ENCODE results near the gene FOXN3. TPM values are rescaled to one million over a fixed set of nuclear protein-coding genes. Genes with fewer than 3 reads are reported as not detected.

FOXN3 gene, protein sequence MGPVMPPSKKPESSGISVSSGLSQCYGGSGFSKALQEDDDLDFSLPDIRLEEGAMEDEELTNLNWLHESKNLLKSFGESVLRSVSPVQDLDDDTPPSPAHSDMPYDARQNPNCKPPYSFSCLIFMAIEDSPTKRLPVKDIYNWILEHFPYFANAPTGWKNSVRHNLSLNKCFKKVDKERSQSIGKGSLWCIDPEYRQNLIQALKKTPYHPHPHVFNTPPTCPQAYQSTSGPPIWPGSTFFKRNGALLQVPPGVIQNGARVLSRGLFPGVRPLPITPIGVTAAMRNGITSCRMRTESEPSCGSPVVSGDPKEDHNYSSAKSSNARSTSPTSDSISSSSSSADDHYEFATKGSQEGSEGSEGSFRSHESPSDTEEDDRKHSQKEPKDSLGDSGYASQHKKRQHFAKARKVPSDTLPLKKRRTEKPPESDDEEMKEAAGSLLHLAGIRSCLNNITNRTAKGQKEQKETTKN
- 10 to 100 TPM; 92.2 to 94.4 TPM for total RNA-seq

DNA sequence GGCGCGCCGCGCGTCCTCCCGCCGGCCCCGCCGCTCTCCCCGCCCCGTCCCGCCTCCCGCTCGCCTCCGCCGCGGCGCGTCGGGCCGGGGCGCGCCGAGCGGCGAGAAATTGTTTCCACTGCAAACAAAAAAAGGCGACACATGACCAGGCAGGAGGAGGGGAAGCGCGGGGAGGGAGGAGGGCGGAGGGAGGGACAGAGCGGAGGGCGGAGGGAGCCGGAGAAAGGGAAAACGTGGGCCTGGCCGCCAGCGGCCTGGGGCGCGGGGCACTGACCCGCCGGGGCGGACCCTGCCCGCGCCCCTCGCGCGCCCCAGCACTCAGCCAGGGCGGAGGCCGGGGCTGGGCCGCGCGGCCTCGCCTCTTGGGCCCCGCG is at the start of gene FOXN3:
TSS of gene FOXN3 (minus strand) at position 143 of the 374 bp plus-strand sequence. CDS start 4,757 bp downstream, outside the sequence.
- peaks cover 12% of the 10 kb centered on the region for H3K36me3 Mint-ChIP-seq (ENCODE audit: low read depth)
- H3K4me1 Mint-ChIP-seq: peaks cover 52% of the 10 kb centered on the region
- CTCF ChIA-PET: no interaction called here
- DNase-seq: peak; percentile 92
- H3K27ac Mint-ChIP-seq: peak within 1 kb of the TSS; percentile 94
- POLR2A ChIA-PET: no interaction called here
- no peaks in the 10 kb centered on the region for H3K27me3 Mint-ChIP-seq
- H3K4me3 Mint-ChIP-seq: peak within 1 kb of the TSS; percentile 83
- no peaks in the 10 kb centered on the region for H3K9me3 Mint-ChIP-seq

DNA sequence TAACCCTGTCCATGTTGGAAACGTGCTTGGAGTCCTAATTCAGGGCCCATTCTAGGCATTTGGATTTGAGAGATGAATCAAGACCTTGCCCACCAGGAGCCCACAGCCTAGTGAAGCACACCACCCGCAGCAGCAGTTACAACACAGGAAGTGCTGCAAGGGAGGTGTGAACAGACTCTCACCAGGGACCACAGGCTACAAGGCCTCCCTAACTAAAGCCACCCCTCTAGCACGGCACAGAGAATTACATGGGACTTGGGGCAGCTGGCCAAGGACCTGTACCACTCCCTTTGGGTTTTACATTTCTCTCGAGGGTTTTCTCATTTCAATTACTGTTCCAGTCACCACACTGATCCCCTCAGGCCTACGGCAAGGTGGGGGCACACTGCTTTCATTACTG is 49.5 kb upstream of the FOXN3 start:
- Mint-ChIP-seq H3K4me1 (peaks cover 21% of the 10 kb centered on the region), H3K36me3 (ENCODE audit: low read depth) (peaks cover 35% of the 10 kb centered on the region), H3K27ac (peak overlapping the region; percentile 31), H3K4me3 (no peak overlapping the region), H3K9me3 (no peaks in the 10 kb centered on the region), H3K27me3 (no peaks in the 10 kb centered on the region)
- ChIA-PET POLR2A (no interaction called here), CTCF (interaction anchor here (0.7 to 1.4 kb wide), 4 partner anchors 11 to 18 kb away, joined by 3 to 4 read pairs (median 4); no protein-coding TSS in a partner anchor)
- DNase-seq: peak; percentile 10

DNA sequence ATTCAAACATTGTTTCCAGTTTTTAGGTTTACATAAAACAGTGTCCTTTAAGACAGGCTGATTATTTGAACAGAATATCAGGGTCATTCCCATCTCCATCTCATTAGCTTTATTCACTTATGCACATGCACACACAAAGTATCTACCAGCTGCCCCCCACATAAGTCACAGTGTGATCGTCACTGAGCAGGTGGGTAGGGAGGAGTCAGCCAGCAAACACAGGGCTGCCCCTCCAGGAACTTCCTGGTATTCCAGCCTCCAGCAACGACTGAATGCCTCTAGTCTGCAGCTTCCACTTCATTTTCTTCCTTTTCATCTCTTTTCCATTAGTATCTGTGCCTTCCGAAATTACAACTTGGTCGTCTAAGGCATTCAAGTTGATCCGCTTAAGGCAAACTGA is 48.8 kb upstream of the FOXN3 start:
- no peak overlapping the region for H3K27ac Mint-ChIP-seq
- POLR2A ChIA-PET: no interaction called here
- peaks cover 21% of the 10 kb centered on the region for H3K4me1 Mint-ChIP-seq

DNA sequence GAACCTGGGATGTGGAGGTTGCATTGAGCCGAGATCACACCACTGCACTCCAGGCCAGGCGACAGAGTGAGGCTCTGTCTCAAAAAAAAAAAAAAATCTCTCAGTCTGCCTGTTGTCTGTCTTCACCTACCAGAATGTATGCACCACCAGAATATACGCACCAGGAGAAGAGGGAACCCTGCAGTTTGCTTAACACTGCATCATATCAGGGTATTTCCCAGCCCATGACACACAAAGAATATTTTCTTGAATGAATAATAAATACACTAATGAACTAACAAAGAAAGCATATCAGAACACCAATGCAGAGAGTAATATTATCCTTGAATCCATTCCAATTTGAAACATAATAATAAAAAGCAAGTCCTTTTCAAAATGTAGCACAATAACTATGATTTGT is 44.2 kb upstream of the FOXN3 start:
- H3K36me3 Mint-ChIP-seq (ENCODE audit: low read depth): peaks cover 19% of the 10 kb centered on the region
- DNase-seq: no peak

More for the DNA sequence above, 48.8 kb upstream of the FOXN3 start:
- CTCF ChIA-PET: interaction anchor here (1.0 to 1.4 kb wide), 3 partner anchors 12 to 178 kb away, joined by 3 to 5 read pairs (median 4); no protein-coding TSS in a partner anchor
- Mint-ChIP-seq H3K36me3 (ENCODE audit: low read depth) (peaks cover 35% of the 10 kb centered on the region), H3K9me3 (no peaks in the 10 kb centered on the region), H3K4me3 (no peak overlapping the region), H3K27me3 (no peaks in the 10 kb centered on the region)
- DNase-seq: no peak

DNA sequence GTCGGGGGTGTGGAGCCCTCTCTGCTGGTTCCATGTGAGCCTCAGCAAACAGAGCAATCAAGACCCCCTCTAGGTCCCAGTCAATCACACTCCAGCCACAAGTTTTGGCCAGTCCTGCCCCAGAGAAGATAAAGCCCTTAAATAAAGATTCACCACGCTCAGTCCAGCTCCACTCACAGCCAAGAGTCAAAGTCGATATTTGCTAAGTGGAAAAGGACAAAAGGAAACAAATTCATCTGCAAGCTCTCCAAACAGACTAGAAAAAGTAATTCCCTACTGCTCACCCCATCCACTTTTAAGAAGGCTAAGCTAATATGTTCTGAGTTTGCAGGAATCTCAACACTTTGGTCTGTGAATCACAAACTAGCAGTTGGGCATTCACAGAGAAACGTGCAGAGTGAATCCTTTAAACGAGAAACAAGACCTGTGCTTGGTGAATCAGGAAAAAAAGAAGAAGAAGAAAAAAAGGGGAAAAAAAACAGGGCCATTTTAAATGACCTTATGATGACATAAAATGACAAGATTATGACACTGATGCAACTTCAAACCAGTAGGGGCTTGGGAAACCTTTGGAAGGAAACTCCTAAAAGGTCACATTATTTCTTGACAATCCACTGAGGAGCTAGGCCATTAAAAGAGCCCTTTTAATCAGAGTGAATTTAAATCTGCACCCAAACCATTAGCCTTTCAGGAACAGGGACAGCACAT is 41.8 kb upstream of the FOXN3 start:
- POLR2A ChIA-PET: no interaction called here
- Mint-ChIP-seq H3K4me3 (no peak overlapping the region), H3K27me3 (no peaks in the 10 kb centered on the region), H3K4me1 (peaks cover 1% of the 10 kb centered on the region), H3K9me3 (no peaks in the 10 kb centered on the region), H3K27ac (no peak overlapping the region), H3K36me3 (ENCODE audit: low read depth) (peaks cover 2% of the 10 kb centered on the region)
- no peak for DNase-seq
- CTCF ChIA-PET: interaction anchor here (0.6 to 2.2 kb wide), 4 partner anchors 10 to 294 kb away, joined by 3 to 9 read pairs (median 3); no protein-coding TSS in a partner anchor

More for the DNA sequence above, 44.2 kb upstream of the FOXN3 start:
- H3K4me3 Mint-ChIP-seq: no peak overlapping the region
- no peaks in the 10 kb centered on the region for H3K9me3 Mint-ChIP-seq
- peaks cover 4% of the 10 kb centered on the region for H3K4me1 Mint-ChIP-seq
- POLR2A ChIA-PET: no interaction called here
- CTCF ChIA-PET: interaction anchor here (1.0 to 1.3 kb wide), 3 partner anchors 8 to 93 kb away, joined by 3 read pairs; no protein-coding TSS in a partner anchor
- no peak overlapping the region for H3K27ac Mint-ChIP-seq
- no peaks in the 10 kb centered on the region for H3K27me3 Mint-ChIP-seq

DNA sequence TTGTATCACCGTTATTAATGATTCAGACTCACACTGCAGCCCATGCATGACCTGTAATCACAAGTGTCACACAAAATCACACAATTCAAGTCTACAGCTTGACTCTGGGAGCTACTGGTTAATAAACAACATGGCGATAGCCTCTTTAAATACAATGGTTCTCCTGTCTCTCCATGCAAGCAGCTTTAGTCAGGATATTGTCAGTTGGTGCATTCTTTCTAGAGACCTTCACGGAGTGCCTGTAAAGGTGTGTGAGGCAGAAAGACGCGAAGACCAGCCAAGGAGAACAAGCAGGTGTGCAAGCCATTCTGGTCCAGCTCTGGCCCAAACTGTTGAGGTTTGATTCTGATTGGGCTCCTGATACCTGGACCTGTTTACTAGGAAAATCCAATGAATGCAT is 40.0 kb upstream of the FOXN3 start:
- Mint-ChIP-seq H3K36me3 (ENCODE audit: low read depth) (peaks cover 2% of the 10 kb centered on the region), H3K9me3 (no peaks in the 10 kb centered on the region), H3K27ac (no peak overlapping the region), H3K4me3 (no peak overlapping the region), H3K4me1 (peaks cover 1% of the 10 kb centered on the region), H3K27me3 (no peaks in the 10 kb centered on the region)
- no peak for DNase-seq
- POLR2A ChIA-PET: no interaction called here
- CTCF ChIA-PET: interaction anchor here (1.1 kb wide), 1 partner anchor 23 kb away, joined by 3 read pairs; no protein-coding TSS in a partner anchor

DNA sequence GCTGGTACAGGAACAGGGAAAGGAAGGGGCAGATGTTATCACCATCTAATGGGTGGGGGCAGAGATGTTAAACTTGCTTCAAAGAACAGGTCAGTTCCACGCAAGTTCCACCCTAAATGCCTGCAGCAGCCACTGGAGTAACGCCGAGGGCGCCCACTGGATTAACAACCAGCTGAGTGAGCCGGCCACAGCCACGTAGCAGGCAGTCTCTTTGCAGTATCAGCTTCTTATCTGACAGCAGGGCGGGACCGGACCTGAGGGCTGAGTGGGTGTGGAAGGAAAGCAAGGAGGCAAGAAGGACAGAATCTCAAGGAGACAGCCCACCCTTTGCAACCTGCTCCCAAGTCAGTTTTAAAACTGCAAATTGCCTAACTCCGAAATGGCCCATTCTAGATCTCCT is 38.4 kb upstream of the FOXN3 start:
- Mint-ChIP-seq H3K27ac (no peak overlapping the region), H3K4me3 (no peak overlapping the region), H3K4me1 (peaks cover 1% of the 10 kb centered on the region), H3K27me3 (no peaks in the 10 kb centered on the region), H3K36me3 (ENCODE audit: low read depth) (peaks cover 2% of the 10 kb centered on the region), H3K9me3 (no peaks in the 10 kb centered on the region)
- no peak for DNase-seq
- POLR2A ChIA-PET: no interaction called here
- CTCF ChIA-PET: interaction anchor here (0.6 to 1.4 kb wide), 3 partner anchors 11 to 62 kb away, joined by 4 read pairs; no protein-coding TSS in a partner anchor

DNA sequence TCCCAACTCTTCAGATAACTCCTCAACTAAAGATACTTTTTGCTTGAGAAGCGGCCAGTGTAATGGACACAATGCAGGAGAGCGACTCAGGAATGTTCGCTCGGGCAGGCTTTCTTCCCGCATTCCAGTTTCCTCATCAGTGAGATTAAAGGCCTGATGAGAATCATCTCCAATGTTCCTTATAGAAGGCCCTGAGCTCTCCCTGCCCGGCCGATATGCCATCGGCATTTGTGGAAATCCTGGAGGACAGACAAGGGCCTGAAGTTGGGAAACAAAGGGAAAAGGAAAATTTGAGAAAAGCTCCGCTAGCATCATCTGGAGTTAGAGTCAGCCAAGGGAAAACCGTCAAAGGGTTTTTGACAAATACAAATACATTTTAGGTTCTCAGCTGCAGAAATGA is 38.0 kb upstream of the FOXN3 start:
- CTCF ChIA-PET: interaction anchor here (1.0 to 1.4 kb wide), 2 partner anchors 11 to 12 kb away, joined by 4 read pairs; no protein-coding TSS in a partner anchor

DNA sequence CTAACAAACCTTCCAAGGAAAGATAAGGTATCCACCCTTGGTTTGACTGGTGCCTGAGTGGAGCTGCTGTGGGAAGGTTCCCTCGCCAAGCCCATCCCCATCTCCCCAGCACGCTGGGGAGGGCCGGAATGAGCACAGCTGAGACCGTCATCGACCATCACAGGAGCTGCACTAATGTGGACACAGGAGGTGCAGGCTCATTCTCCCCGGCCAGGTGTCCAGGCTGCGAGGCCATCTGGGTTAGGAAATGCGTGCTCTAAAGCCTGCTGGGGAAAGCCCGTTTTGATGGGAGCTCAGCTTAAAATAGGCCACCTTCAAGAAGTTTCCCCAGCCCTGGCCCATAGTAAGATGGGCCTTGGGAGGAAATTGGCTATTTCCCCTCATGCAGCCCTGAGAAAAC is 35.2 kb upstream of the FOXN3 start:
- Mint-ChIP-seq H3K4me1 (peaks cover 14% of the 10 kb centered on the region), H3K27me3 (no peaks in the 10 kb centered on the region)

More for the DNA sequence above, 38.0 kb upstream of the FOXN3 start:
- DNase-seq: no peak
- H3K4me3 Mint-ChIP-seq: no peak overlapping the region
- POLR2A ChIA-PET: no interaction called here
- H3K27ac Mint-ChIP-seq: no peak overlapping the region
- H3K36me3 Mint-ChIP-seq (ENCODE audit: low read depth): peaks cover 2% of the 10 kb centered on the region
- no peaks in the 10 kb centered on the region for H3K9me3 Mint-ChIP-seq
- no peaks in the 10 kb centered on the region for H3K27me3 Mint-ChIP-seq
- peaks cover 1% of the 10 kb centered on the region for H3K4me1 Mint-ChIP-seq

DNA sequence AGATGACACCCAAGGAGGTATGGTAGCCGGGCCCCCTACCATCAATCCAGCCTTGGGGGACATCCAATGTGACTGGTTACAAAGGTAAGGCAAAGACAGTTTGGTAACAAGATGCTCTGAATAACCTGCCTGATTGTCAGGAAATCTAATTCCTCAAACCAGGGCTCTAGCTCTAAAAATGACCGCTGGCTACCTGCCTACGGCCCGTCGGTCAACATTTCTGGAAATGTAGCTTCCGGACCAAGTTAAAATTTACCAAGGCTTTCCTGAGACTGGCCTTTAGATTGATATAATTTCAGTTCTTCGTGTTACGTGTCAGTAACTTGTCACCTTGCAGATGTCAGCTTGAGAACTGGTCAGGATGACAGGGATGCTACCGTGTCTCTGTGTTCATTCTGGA is 34.2 kb upstream of the FOXN3 start:
- ChIA-PET POLR2A (no interaction called here), CTCF (interaction anchor here (0.5 kb wide), 1 partner anchor 800 kb away, joined by 3 read pairs; no protein-coding TSS in a partner anchor)
- Mint-ChIP-seq H3K36me3 (ENCODE audit: low read depth) (peaks cover 5% of the 10 kb centered on the region), H3K27ac (no peak overlapping the region), H3K4me1 (peaks cover 23% of the 10 kb centered on the region), H3K9me3 (no peaks in the 10 kb centered on the region), H3K4me3 (no peak overlapping the region), H3K27me3 (no peaks in the 10 kb centered on the region)
- no peak for DNase-seq

More for the DNA sequence above, 35.2 kb upstream of the FOXN3 start:
- no peaks in the 10 kb centered on the region for H3K9me3 Mint-ChIP-seq
- no peak overlapping the region for H3K4me3 Mint-ChIP-seq
- H3K27ac Mint-ChIP-seq: no peak overlapping the region
- peaks cover 5% of the 10 kb centered on the region for H3K36me3 Mint-ChIP-seq (ENCODE audit: low read depth)
- ChIA-PET CTCF (interaction anchor here (0.6 to 1.4 kb wide), 2 partner anchors 9 to 11 kb away, joined by 3 read pairs; no protein-coding TSS in a partner anchor), POLR2A (no interaction called here)
- DNase-seq: no peak

DNA sequence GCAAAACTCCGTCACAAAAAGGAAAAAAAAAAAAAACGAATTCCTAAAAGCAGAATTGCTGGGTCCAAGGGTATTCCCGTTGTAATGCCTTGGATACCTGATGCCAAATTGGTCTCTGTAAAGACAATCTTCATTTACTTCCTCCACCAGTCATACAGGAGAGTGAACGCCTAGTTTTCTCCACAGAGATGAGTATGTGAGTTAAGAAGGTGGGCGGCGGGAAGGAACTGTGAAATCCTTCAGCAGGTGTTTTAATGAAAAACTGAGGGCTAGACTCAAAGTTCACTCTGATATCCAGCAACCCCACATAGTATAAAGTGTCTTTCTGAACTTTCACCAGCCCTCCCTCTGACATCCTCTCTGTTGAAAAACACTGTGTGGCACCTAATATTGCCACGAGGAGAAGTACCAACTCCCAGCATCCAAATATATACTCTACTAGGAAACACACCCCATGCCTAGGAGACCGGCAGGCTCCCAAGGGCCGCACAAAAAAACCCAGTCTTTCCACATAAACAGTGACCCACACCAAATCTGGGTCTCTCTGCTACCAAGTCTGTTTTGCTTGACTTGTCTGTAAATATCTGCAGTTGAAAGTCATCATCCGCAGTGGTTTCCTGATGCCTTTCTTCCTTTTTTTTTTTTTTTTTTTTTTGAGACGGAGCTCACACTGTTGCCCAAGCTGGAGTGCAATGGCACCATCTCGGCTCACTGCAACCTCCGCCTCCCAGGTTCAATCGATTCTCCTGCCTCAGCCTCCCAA is 30.3 kb upstream of the FOXN3 start:
- ChIA-PET POLR2A (interaction anchor here (0.5 kb wide), 1 partner anchor 18 kb away, joined by 4 read pairs; no protein-coding TSS in a partner anchor), CTCF (interaction anchor here (0.9 to 3.1 kb wide), 2 partner anchors 12 to 20 kb away, joined by 3 to 9 read pairs; no protein-coding TSS in a partner anchor)
- peaks cover 55% of the 10 kb centered on the region for H3K4me1 Mint-ChIP-seq
- peak overlapping the region; percentile 84 for H3K27ac Mint-ChIP-seq
- DNase-seq: no peak
- no peaks in the 10 kb centered on the region for H3K27me3 Mint-ChIP-seq
- peak overlapping the region; percentile 46 for H3K4me3 Mint-ChIP-seq
- peaks cover 2% of the 10 kb centered on the region for H3K9me3 Mint-ChIP-seq
- peaks cover 19% of the 10 kb centered on the region for H3K36me3 Mint-ChIP-seq (ENCODE audit: low read depth)

DNA sequence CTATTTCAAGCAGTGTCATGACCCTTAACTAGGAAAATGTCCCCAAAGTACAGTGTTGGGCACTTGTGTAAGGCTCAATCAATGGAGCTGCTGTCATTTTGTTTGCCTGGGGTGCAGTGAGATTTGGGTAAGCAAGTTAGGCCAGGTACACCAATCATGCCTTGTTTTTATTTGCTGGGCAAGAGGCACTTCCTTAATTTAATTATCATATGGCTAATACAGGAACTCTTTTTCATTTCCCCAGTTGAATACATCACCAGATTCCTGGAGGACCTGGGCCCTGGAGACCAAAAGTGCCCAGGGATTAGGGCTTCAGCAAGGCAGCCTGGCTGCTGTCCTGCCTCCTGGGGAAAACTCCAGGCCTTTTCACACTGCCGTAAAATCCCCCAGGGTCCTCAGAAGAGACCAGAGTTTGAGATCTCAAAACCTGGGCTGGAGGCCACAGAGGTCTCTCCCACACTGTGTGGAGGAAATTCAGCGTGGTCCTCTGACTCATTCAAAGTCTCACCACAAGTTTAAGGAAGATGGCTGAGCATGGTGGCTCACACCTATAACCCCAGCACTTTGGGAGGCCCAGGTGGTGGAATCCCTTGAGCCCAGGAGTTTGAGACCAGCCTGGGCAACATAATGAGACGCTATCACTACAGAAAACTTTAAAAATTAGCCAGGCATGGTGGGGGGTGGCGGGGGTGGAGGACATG is 28.4 kb upstream of the FOXN3 start:
- H3K4me1 Mint-ChIP-seq: peaks cover 57% of the 10 kb centered on the region

More for the DNA sequence above, 28.4 kb upstream of the FOXN3 start:
- Mint-ChIP-seq H3K27ac (peak overlapping the region; percentile 55), H3K27me3 (no peaks in the 10 kb centered on the region), H3K4me3 (no peak overlapping the region), H3K9me3 (peaks cover 2% of the 10 kb centered on the region), H3K36me3 (ENCODE audit: low read depth) (peaks cover 21% of the 10 kb centered on the region)
- ChIA-PET CTCF (interaction anchor here (1.4 kb wide), 1 partner anchor 8 kb away, joined by 3 read pairs; no protein-coding TSS in a partner anchor), POLR2A (no interaction called here)
- DNase-seq: no peak
